Measurements from ENCODE around the gene CCDC33.

The CCDC33 gene

DNA sequence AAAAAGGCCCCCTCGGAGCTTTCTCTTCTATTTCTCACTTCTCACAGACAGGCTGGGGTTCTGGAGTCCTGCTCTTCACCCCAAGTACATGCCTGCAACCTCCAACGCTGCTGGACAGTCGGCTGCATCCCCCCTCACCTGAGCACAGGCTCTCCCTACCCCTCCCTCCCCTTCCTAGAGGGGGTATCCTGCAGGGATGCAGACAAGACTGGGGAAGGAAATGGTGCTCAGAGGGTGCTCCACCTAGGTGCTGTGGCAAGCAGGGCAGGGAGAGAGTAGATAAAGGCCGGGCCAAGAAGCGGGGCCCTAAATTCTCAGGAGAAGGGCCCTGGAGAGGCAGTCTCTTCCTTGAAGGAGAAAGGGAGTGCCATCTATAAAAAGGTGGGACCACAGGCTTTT, 26.6 kb upstream of the CCDC33 start:
- DNase-seq = no peak

DNA sequence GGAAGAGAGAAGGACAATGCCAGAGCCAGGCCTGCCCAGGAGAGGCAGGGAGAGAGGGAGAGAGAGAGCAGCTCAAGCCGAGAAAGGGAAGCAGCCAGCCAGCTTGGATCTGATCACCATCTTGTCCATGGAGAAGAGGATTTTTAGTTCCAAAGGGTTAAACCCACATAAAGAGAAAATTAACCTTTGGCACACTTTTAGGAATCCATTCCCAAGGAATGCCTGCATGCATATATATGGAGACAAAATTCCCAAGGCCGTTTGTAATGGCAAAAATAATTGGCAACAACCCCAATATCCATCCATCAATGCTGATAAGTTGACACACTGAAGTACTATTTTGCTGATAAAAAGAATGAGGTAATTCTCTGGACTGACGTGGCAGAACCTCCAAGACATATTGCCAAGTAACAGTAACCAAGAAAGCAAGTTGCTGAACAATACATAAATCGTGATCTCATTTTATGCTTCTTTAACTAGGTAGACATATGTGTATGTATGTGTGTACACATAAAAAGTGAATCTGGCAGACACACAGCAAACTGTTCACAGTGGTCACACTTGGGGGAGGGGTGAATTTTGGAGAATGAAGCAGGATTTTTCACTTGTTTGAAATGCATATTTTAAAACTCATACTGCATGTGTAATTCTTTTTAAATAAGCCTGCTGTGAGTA, 26.0 kb upstream of the CCDC33 start:
- DNase-seq = no peak

DNA sequence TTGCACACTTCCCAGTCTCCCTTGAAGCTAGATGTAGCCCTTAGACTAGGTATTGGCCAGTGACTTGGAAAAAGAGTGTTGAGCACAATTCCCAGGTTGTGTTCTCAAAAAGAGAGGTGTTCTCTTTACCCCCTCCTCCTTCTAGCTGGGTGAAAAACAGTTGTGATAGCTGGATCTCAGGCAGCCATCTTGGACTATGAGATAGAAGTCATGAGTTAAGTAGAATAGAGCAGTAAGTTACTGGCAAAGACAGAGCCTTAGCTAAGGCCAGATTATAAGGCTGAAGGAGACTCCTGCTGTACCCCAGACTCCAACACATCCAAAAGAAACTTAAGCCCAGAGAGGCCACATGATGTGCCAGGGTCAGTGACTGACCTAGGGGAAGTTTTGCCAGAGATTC, 25.4 kb upstream of the CCDC33 start:
- no peak for DNase-seq

DNA sequence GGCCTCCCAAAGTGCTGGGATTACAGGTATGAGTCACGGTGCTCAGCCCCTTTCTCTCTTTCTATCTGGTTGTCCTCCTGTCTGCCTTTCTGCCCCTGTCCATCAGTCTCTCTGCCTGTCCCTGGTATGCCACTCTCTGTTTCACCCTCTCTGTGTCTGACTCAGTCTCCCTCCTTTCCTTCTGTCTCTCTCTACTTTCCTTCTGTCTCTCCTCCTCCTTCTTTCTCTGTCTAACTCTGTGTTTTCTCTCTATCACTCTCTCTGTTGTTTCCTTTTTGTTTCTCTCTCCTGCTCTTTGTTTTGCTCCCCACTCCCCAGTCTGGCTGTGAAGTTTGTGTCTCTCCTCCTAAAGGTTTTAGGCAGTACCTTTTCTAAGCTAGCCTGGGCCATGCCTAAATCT, 24.5 kb upstream of the CCDC33 start:
- no peak for DNase-seq

DNA sequence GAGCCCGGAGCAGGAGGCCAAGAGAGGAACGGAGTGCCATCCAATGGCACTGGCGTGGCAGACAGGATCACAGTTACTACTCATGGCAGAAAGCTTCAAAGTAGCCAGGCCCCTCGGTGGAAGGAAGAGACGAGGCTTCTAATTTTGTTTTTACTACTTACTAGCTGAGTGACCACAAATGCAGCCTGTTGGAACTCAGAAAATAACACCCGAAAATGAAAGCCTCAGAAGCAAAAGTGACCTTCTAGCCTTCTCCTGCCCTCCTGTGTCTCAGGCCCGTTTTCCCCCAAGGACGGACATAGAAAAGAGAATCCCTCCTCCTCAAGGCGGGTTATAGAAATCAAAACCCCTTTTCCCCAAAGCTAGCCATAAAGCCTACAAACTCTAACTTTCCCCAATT, 23.6 kb upstream of the CCDC33 start:
- DNase-seq = no peak

DNA sequence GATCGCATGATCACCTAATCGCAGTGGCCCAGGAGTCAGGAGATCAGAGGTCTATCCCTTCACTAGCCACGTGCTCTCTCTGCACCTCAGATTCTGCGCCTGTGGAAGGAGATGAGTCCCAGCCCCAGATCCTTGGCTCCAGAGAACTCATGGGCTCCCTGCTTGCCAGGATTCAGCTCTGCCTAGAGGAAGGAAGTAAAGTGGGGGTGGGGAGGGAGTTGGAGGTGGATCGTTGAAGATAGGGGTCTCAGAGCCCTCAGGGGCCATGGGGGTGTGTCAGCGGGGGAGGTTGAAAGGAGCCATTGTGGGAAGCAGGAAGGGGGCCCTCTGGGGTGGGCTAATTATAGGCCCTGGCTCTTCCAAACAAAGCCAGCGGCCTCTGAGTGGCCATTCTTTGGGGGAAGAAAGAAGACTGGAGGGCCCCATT, 22.3 kb upstream of the CCDC33 start:
- no peak for DNase-seq

DNA sequence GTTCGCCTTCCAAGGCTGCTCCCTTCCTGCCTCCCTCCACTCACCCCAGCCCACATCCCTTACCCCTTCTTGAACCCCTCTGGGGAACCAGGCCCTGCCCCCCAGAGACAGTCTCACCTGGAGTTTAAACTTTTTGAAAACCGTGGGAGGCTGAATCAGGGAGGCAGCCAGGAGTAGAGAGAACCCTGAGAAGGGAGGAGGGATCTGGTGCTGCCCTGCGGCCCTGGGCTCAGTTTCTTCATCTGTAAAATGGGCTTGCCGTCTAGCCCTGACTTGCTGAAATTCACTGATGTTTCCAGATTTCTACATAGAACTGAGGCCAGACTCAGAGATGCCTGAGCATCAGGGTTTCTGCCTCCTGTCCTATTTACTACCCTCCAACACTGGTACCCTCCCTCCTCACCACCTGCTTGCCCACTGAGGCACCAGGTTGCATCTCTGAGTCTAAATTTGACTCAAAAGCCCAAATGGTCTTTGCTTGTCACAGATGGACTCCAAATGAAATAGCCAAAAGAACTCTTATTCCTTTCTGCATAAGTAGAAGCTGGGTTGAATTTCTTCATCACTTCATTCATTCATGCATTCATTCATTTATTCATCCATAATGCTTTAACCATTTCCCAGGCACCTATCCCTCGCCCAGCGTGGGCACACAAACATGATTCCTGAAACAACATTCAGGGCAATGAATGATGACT, 21.7 kb upstream of the CCDC33 start:
- no peak for DNase-seq

DNA sequence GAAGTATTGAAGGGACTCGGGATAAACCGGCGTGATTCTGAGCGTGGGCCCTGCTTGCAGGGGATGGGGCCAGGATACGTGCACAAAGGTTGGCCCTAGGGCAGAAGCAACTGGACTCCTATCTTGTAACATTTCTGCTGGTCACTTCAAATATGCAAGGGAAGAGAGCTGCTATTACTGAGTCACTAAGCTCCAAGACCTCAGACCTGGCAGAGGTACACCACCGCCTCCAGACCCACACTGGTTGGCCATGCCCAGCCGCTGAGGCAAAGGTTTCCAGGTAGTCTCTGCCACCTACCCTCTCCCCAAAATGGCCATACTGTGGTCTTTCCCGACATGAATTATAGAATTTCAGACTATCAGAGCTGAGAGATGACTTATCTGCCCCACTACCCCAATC, 20.2 kb upstream of the CCDC33 start:
- DNase-seq = no peak

DNA sequence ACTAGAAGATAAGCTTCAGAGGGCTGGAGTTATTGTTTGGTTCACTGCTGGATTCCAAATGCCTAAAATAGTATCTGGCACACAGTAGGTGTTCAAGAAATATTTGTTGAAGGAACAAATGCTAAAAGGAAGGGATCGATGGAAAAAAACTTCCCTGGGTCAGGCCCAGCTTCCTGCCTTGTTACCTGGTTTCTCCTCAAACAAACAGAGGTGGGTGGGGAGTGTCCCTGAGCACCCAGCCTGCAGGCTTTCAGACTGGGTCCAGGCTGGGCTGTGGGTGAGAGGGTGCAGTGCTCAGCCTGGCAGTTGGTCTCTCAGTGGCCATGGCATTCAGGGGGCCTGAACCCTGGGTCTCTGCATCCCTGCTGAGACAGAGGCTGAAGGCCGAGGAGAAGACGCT, 19.2 kb upstream of the CCDC33 start:
- no peak for DNase-seq

DNA sequence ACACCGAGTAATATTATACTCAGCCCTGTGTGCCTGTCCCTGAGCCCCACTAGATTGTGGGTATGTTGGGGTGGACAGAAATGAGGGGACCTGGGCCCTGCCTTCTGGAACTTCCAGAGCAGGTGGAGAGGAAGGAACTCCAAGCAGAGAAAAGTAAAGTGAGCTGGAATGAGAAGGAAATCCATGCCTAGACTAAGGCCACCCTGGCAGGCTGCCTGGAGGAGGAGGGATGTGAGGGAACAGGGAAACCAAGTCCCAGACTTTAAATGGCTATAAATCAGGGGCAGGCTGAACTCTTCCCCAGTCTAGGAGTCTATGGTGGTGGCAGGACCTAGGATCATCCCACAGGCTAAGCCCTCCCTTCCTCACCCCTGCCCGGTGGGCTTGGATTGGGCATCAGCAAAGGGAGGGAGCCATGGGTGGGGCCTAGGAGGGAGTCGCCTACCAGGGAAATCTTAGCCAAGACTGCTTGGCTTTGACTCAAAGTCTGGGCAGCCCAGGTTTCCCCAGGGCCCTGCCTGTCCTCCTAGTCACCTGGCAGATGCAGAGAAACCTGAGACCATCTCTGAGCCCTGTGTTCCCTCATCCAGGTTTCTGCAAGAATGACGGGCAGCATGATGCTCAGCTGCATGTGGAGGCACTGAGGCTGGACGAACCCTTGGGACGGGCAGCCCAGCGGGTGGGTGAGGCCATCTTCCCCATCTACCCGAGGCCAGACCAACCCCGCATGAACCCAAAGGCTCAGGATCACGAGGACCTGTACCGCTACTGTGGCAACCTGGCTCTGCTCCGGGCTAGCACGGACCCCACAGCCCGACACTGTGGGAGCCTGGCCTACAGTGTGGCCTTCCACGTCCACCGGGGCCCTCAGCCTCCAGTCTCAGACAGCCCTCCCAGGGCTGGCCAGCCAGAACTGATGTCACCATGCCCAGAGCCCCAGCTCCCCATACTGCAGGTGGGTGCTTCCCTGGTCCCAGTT, 17.9 kb upstream of the CCDC33 start:
- no peak for DNase-seq

DNA sequence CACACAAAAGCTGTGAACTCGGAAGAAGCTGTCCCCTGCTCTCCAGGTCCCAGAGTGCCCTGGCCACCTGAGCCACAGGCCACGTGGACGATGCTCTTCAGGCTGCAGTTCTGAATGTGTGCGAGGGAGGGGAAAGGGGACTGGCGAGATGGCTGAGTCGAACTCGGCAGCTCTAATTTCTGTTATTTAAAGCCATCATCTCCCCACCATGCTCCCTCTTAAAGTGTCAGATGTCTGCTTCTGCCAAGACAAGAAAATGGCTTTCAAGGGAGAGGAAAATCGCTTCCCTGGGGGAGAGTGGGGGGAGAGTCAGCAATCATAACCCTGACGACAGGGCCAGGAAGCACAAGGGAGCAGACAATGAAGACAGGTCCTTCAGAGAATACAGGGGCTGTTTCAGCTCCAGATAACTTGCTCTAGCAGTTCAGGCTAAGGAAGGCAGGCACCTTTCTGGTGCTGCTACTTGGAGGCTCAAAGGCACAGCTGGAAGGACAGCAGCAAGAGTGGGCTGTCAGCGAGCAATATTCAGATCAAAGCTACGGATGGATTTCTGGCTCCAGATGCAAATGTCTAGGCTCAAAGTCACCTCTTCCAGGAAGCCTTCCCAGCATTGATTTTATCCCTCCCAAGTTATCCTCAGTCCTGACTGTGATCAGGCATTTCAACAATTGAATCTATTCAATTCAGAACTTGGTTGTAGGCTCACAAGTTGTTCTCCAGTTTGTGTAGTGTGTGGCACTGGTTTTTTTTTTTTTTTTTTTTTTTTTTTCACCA, 15.5 kb upstream of the CCDC33 start:
- no peak for DNase-seq

DNA sequence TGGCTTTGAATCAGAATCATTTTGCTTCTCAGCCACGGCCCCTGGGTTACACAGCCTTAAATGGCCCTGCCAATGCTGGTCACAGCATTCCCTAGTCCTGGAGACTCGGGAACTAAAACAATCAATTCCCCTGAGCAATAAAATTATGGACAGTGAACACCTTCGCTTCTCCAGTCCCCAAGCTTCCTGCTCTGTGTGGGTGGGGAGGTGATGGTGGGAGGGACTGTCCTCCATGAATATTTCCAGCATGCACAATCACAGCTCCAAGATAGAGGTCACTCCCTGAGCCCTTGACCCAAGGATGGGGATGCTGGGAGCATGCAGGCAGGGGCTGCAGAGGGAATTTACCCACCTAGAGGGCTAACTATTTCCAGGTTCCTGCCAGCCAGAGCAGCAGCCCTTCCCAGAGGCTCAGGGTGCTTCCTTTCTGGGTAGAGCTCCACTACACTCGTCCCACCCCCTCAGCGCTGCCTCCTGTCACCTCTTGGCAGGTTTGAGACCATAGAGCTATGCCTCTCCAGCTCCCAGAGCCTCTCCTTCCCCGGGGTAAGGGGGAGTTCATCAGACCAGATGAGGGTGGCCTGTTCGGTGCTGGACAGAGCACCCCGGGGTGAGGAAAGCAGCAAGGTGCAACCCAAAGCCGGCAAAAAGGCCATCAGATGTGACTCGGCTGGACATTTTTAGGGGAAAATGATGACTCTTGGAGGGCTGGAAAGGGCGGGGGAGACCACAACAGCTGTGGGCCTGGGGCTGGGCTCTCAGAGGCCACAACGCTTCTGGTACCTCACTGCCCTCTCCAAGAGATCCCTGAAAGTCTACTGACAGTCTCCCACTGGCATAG, 14.5 kb upstream of the CCDC33 start:
- no peak for DNase-seq

DNA sequence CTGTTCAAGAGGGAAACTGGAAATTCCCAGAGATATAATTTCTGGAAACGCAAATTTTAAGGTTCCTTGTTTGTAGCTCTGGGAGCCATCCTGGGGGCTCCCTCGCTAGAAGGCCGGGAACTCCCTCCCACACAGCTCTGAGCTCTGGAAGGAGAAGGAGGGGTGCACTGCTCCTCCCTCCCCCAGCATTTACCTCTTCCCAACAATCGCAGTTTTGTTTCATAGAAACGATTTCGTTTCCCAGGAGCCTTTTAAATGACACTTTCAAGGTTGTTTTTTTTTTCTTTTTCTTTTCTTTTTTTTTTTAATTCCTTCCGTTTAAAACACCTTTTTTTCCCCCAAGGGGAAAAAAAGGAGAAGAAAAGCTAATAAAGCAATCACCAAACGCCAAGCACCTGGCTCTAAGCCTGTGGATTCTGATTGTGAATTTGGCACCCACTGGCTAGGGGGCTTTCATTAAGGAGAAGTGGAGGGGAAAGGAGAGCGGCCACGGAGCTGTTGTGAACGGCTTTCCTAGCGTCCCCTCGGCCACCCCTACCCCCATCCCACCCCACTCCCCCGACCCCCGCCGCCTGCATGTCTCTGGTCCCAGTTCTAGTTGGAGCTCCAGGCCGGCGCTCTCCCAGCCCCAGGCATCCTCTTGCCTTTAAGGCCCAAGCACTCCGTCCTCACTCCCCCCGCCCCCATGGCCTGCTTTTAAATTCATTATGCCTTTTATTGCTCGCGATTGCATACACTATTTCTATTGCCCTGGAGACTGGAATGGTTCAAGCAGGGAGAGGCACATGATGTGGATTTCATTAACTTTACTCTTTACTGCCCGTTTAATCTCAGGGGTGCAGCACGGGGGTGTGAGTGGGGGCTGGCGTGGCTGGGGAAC, 13.6 kb upstream of the CCDC33 start:
- no peak for DNase-seq

DNA sequence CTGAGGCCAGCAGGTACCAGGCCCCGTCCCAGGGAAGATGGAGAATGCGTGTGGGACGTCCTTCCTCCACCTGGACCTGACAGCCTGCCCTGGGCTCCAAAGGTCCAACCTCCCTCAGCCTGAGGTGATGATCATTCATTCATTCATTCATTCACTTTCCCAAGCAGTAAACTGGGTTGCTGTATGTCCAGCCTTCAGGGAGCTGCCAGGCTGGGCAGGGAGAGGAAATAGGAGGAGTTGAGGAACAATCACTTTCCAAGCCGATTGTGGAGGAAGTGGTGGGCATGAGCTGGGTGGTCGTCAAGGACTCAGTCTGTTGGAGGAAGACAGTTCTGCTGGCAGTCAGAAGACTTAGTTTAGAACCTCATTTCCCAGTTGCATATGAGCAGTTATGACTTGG, 10.2 kb upstream of the CCDC33 start:
- no peak for DNase-seq

DNA sequence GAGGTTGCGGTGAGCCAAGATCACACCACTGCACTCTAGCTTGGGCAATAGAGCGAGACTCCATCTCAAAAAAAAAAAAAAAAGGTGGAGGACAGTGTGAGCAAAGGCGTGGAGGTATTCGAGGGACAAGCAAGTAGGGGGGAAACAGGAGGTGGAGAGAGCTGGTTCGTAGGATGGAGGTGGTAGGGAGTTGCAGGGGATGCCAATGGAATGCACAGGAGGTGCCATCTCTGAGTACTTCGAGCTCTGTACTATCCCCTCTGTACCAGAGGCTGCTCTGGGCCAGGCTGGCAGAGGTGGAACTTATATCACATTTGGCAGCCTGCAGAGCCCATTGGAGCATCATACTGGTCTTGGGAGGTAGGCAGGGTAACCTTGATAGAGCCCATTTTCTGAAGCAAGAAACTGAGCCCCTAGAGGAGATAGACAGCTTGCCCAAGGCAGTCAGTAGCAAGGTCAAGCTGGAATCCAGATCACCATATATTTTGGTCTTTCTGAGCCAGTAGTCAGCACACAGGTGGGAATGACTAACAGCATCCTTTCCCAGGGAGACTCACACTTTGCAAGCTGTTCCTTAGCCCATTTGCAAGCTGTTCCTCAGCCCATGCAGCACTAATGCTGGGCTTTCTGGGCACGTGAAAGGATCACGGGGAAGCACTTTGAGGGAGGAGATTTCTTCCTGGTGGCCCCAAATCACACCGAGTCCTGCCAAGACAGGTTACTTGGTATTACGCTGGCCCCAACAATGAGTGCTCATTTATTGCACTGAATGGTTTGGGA, 9.2 kb upstream of the CCDC33 start:
- DNase-seq = no peak

DNA sequence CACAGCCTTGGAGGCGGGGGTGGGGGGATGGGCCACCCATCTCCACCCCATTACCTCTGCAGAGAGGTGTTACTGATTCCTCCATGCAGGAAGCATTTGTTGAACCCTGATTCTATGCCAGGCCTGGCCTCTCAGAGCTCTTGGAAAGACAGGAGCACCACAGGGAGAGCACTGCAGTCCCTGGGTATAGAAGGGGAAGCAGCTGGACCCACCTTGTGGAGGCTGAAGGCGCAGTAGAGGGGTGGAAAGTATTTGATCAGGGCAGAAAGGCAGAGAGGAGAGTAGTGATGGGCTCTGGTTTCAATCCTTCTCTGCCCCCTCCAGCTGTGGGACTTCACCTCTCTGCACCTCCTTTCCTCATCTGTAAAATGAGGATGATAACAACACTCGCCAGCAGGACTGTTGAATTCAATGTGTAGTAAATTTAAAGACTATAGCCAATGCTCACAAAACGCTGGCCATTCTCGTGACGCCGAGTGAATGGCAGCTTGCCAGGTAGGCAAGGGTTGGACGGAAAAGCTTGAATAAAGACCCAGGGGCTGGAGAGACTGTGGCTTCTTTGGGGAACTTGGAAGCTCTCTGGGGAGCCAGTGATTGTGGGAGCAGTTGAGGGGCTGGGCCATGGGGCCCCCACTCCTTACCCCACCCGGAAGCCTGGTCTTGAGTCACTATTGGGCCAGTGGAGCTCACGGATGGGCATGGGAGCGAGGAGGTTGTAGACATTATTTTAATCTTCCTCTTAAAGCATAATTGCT, 8.0 kb upstream of the CCDC33 start:
- no peak for DNase-seq

DNA sequence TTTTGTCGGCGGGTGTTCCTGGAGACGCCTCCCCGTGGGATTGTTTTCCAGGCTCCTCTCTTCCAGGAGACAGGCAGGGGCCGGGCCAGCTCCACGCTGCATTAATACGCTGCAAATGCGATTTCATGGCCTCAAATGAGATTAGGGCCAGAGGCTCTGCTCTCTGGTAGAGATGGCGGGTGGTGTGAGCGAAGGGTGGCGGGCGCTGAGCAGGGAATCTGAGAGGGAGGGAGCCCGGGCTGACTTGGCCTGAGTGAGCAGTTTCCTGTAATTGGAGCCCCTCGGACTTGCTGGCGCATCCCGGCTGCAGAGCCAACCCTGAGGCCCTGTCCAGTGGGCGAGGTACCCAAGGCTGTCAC, 7.4 kb upstream of the CCDC33 start:
- no peak for DNase-seq

DNA sequence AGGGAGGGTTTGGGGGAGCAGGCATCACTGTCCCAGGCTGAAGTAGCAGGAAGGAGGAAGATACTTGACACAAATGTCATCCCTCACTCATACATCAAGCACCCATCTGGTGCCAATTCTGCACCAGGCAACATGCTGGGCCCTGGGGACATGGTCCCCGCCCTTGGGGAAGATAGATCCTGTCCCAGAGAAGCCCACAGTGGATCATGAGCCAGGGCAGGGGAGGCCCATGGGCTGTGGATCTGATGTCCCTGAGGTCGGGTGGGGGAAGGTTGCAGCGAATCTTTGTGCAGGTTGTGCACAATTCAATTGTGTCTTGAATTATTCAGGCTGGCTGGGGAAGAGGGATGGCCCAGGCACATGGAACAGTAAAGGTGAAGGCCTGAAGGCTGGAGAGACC, 6.4 kb upstream of the CCDC33 start:
- DNase-seq = no peak

DNA sequence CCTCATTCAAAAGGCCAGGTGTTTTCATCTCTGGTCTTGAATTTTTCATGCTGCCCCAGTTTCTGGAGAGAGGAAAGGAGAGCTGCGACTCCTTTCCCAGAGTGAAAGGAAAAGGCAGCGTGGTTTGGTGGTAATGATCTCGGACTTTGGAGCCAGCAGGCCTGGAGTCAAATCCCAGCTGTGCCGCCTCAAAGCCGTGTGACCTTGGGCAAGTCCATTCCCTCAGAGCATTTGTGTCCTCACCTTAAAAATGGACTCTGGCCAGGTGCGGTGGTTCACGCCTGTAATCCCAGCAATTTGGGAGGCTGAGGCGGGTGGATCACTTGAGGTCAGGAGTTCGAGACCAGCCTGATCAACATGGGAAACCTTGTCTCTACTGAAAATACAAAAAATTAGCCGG, 4.7 kb upstream of the CCDC33 start:
- no peak for DNase-seq
